Common myeloid progenitor, CD34-positive (primary cell): ENCODE results near the gene PADI4.
A peak's percentile ranks its signal among the peaks of the same experiment; 100 is the strongest.

Experiments used
- CTCF ChIA-PET: fragments of 350-600 bp; sonication (Branson Sonifier 250); formaldehyde crosslinking; loops from one replicate; lab custom pipeline; 2021; ENCODE audit warnings: antibody characterized with exemption; lab: Charles Lee
- POLR2A ChIA-PET: fragments of 350-600 bp; sonication (Branson Sonifier 250); formaldehyde crosslinking; loops from one replicate; lab custom pipeline; 2021; ENCODE audit warnings: antibody characterized with exemption; lab: Charles Lee
- DNase-seq, 3 donors: peaks; one replicate each; pipeline versions ENCODE4 v3.0.0 to v3.0.0-alpha.2; 2013
- H3K27ac ChIP-seq, 2 experiments: 1 replicate in 1 of 2; 2 replicates in 1 of 2; pipeline ENCODE4 v1.7.0; 2013; ENCODE audit warnings: inconsistent platforms in 2 of 2, low read length in 2 of 2, mild to moderate bottlenecking in 2 of 2, low read depth in 1 of 2, moderate library complexity in 1 of 2; ENCODE audit not compliant: severe bottlenecking in 2 of 2, insufficient read depth in 1 of 2, poor library complexity in 1 of 2
- H3K27me3 ChIP-seq, 5 experiments: replicated peaks in 2 of 5; 1 replicate in 3 of 5; 2 replicates in 2 of 5; pipeline versions ENCODE4 v1.6.1 to v1.7.0; 2013; ENCODE audit warnings: low read length in 4 of 5, mild to moderate bottlenecking in 2 of 5, moderate library complexity in 2 of 5, inconsistent platforms in 1 of 5; ENCODE audit not compliant: insufficient read depth in 5 of 5, control insufficient read depth in 4 of 5
- H3K36me3 ChIP-seq, 4 experiments: 1 replicate in 2 of 4; 2 replicates in 2 of 4; pipeline versions ENCODE4 v1.6.1 to v1.7.0; 2013; ENCODE audit warnings: low read length in 3 of 4, control low read depth in 1 of 4, mild to moderate bottlenecking in 1 of 4; ENCODE audit not compliant: control insufficient read depth in 4 of 4, insufficient read depth in 4 of 4
- H3K4me1 ChIP-seq, 4 experiments: 1 replicate in 3 of 4; 2 replicates in 1 of 4; pipeline versions ENCODE4 v1.6.1 to v1.7.1; 2013; ENCODE audit warnings: low read length in 3 of 4, mild to moderate bottlenecking in 3 of 4, control low read depth in 1 of 4, inconsistent platforms in 1 of 4, moderate library complexity in 1 of 4; ENCODE audit not compliant: control insufficient read depth in 4 of 4, insufficient read depth in 4 of 4; ENCODE audit errors: control extremely low read depth in 1 of 4
- H3K4me3 ChIP-seq, 7 experiments: 1 replicate in 4 of 7; 2 replicates in 3 of 7; pipeline versions ENCODE4 v1.5.1 to v1.7.0; 2013; ENCODE audit warnings: mild to moderate bottlenecking in 7 of 7, low read length in 6 of 7, moderate library complexity in 6 of 7, inconsistent platforms in 2 of 7, low read depth in 2 of 7, control low read depth in 1 of 7; ENCODE audit not compliant: insufficient read depth in 4 of 7, control insufficient read depth in 1 of 7; ENCODE audit errors: extremely low read depth in 1 of 7
- H3K9me3 ChIP-seq, 5 experiments: 1 replicate in 4 of 5; 2 replicates in 1 of 5; pipeline versions ENCODE4 v1.6.1 to v1.7.1; 2013; ENCODE audit warnings: low read length in 4 of 5, mild to moderate bottlenecking in 2 of 5, inconsistent platforms in 1 of 5, low read depth in 1 of 5, moderate library complexity in 1 of 5; ENCODE audit not compliant: control insufficient read depth in 4 of 5, insufficient read depth in 2 of 5; ENCODE audit errors: control extremely low read depth in 1 of 5
- WGBS: methylation state at CpG from one replicate; pipeline ENCODE4 v1.1.5; 2013; ENCODE audit not compliant: insufficient coverage; 5-methylcytosine and 5-hydroxymethylcytosine counted together

PADI4 gene

DNA sequence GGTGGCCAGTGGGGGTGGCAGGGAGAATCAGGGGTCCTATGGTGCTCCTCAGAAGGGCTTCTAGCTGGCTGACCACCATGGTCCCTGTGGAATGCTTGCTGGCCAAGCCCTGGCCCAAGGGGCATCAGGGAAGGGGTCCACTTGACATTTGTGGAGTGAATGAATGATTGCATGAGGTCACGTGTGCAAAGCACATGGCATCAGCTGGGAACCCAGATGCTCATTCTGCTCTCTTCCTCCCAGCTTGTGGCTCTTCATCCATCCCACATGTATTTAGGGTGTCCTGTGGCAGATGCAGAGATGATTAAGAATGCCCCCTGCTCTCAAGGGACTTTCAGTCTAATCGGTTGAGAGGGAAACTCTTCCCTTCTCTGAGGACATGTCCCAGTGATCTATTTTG lies 27.1 kb upstream of the PADI4 start:
- POLR2A ChIA-PET: no interaction called here
- CTCF ChIA-PET: interaction anchor here (0.6 to 2.5 kb wide), 8 partner anchors 10 to 153 kb away, joined by 3 to 10 read pairs (median 4); no protein-coding TSS in a partner anchor
- Histone ChIP-seq H3K4me1 (peaks cover 6 to 74% (median 35%) of the 10 kb centered on the region in 4 experiments), H3K36me3 (no peaks in the 10 kb centered on the region), H3K9me3 (no peaks in the 10 kb centered on the region), H3K27ac (no peak overlapping the region), H3K27me3 (no peaks in the 10 kb centered on the region), H3K4me3 (no peak overlapping the region)
- no peak for DNase-seq
- 100% methylated on average over 2 of the region's 2 CpGs for WGBS

- H3K9me3 ChIP-seq: no peaks in the 10 kb centered on the region
- ChIA-PET POLR2A (interaction anchor here (0.7 kb wide), 2 partner anchors 94 to 231 kb away, joined by 3 to 4 read pairs; no protein-coding TSS in a partner anchor), CTCF (interaction anchor here (1.3 to 2.5 kb wide), 6 partner anchors 14 to 55 kb away, joined by 3 to 10 read pairs (median 4); no protein-coding TSS in a partner anchor)
- H3K27ac ChIP-seq: no peak overlapping the region
- H3K27me3 ChIP-seq: no peaks in the 10 kb centered on the region
- H3K4me3 ChIP-seq: peak overlapping the region in 1 of 7 experiments; percentile 23
- 8% methylated on average over 6 of the region's 8 CpGs for WGBS
- peak; percentile 77 to 95 (median 93) for DNase-seq
- H3K36me3 ChIP-seq: no peaks in the 10 kb centered on the region
- H3K4me1 ChIP-seq: peaks cover 6 to 66% (median 30%) of the 10 kb centered on the region in 4 experiments
These were observed 26.2 kb upstream of the PADI4 start for GRCh38 chr1:17281775-17282181.

GRCh38 chr1:17282836-17283235 lies 25.2 kb upstream of the PADI4 start:
- no peaks in the 10 kb centered on the region for H3K9me3 ChIP-seq
- no peak overlapping the region for H3K27ac ChIP-seq
- no peak for DNase-seq
- H3K4me3 ChIP-seq: no peak overlapping the region
- no peaks in the 10 kb centered on the region for H3K27me3 ChIP-seq
- ChIA-PET CTCF (interaction anchor here (1.2 to 1.4 kb wide), 3 partner anchors 15 to 54 kb away, joined by 3 to 5 read pairs (median 4); no protein-coding TSS in a partner anchor), POLR2A (no interaction called here)
- WGBS: 100% methylated on average over 2 of the region's 5 CpGs
- peaks cover 6 to 56% (median 23%) of the 10 kb centered on the region in 4 experiments for H3K4me1 ChIP-seq
- H3K36me3 ChIP-seq: no peaks in the 10 kb centered on the region

GRCh38 chr1:17286646-17287045 lies 21.4 kb upstream of the PADI4 start:
- POLR2A ChIA-PET: no interaction called here
- 93% methylated on average over 4 of the region's 5 CpGs for whole genome bisulfite sequencing
- no peak overlapping the region for H3K4me3 ChIP-seq
- H3K4me1 ChIP-seq: peaks cover 6 to 36% (median 14%) of the 10 kb centered on the region in 4 experiments
- no peaks in the 10 kb centered on the region for H3K36me3 ChIP-seq
- DNase-seq: no peak
- H3K9me3 ChIP-seq: no peaks in the 10 kb centered on the region
- CTCF ChIA-PET: interaction anchor here (1.9 kb wide), 1 partner anchor 10 kb away, joined by 8 read pairs; no protein-coding TSS in a partner anchor
- no peaks in the 10 kb centered on the region for H3K27me3 ChIP-seq
- H3K27ac ChIP-seq: no peak overlapping the region

GRCh38 chr1:17287130-17287776 lies 20.7 kb upstream of the PADI4 start:
- no peak for DNase-seq
- POLR2A ChIA-PET: no interaction called here
- H3K4me1 ChIP-seq: peaks cover 3 to 30% (median 10%) of the 10 kb centered on the region in 4 experiments
- H3K4me3 ChIP-seq: no peak overlapping the region
- no peaks in the 10 kb centered on the region for H3K27me3 ChIP-seq
- CTCF ChIA-PET: interaction anchor here (1.9 kb wide), 1 partner anchor 11 kb away, joined by 8 read pairs; no protein-coding TSS in a partner anchor
- H3K9me3 ChIP-seq: no peaks in the 10 kb centered on the region
- no peaks in the 10 kb centered on the region for H3K36me3 ChIP-seq
- no peak overlapping the region for H3K27ac ChIP-seq
- WGBS: 100% methylated on average over 3 of the region's 5 CpGs

- Histone ChIP-seq H3K27ac (no peak overlapping the region), H3K4me3 (no peak overlapping the region)
- 91% methylated on average over 1 of the region's 2 CpGs for WGBS
These were observed 18.3 kb upstream of the PADI4 start for GRCh38 chr1:17289721-17290120.

DNA sequence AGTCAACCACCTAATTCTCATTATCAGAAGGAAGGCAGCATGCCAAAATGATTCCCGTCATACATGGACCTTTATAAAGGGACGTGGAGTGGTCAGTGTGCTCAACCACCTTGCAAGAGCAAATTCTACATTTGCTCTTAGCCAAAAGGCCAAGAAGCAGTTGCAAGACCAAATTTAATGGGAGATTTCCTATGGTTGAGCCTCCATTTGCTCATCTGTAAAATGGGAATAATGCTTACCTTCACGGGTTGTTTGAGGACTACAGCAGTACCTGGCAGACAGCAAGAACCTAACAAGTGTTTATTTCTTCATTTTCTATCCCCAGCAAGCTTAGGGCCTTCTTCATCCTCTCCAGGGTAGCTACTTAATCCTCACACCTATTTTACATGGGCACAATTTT lies 17.4 kb upstream of the PADI4 start:
- Histone ChIP-seq H3K27me3 (no peaks in the 10 kb centered on the region), H3K9me3 (no peaks in the 10 kb centered on the region), H3K4me1 (peaks cover 0 to 21% (median 10%) of the 10 kb centered on the region in 4 experiments), H3K27ac (no peak overlapping the region), H3K4me3 (no peak overlapping the region), H3K36me3 (no peaks in the 10 kb centered on the region)
- POLR2A ChIA-PET: no interaction called here
- CTCF ChIA-PET: interaction anchor here (1.0 to 1.7 kb wide), 4 partner anchors 14 to 78 kb away, joined by 3 to 4 read pairs (median 4); partner anchors contain the start of gene PADI4
- no peak for DNase-seq
- WGBS: 100% methylated on average over 1 of the region's 3 CpGs

More at GRCh38 chr1:17289721-17290120, 18.3 kb upstream of the PADI4 start:
- DNase-seq: no peak
- Histone ChIP-seq H3K27me3 (no peaks in the 10 kb centered on the region), H3K9me3 (no peaks in the 10 kb centered on the region), H3K36me3 (no peaks in the 10 kb centered on the region), H3K4me1 (peaks cover 0 to 21% (median 11%) of the 10 kb centered on the region in 4 experiments)
- POLR2A ChIA-PET: interaction anchor here (0.7 kb wide), 1 partner anchor 99 kb away, joined by 4 read pairs; no protein-coding TSS in a partner anchor
- CTCF ChIA-PET: interaction anchor here (0.7 kb wide), 1 partner anchor 11 kb away, joined by 3 read pairs; no protein-coding TSS in a partner anchor
